Posterior vena cava (tissue), 2 donors: ENCODE measurements around the gene SYT8. TPM values are rescaled to one million over a fixed set of nuclear protein-coding genes. Genes with fewer than 3 reads are reported as not detected.

Experiments
- microRNA-seq, 2 donors: library from miRNA; unstranded; fragments of <30 nt; microRNA quantifications; one replicate each; pipeline ENCODE4 v1.2.0, GENCODE V29; 2020 to 2021; ENCODE audit warnings: borderline microRNAs expressed in 2 of 2
- total RNA-seq, 2 donors: library from RNA; stranded (reverse); fragmentation: NEBNext Ultra II Directional; extraction: Animal tissue kit (Norgen Biotek cat#: 25700); gene quantifications; one replicate each; pipeline ENCODE4 v1.2.1, GENCODE V29; 2021
- donor health status: DM: yes; HTN: yes; CAD: no.
- donor health status: DM: yes; HTN: yes; CAD: no.

SYT8 gene
- total RNA-seq, 2 donors from 2014 or later, result not detected

Small RNA genes lying within 50 kb of the gene (microRNA-seq; reads per million reads assigned to microRNA genes)
- 0 reads per million in 2 donors for gene MIR4298
- gene MIR7847, result 0 reads per million in 2 donors

Other genes with a start within 250 kb of the SYT8 start
- not detected for gene KRTAP5-1, start 249.7 kb upstream of the SYT8 start, total RNA-seq
- not detected for gene KRTAP5-2, start 236.7 kb upstream of the SYT8 start, total RNA-seq
- not detected for gene KRTAP5-3, start 226.5 kb upstream of the SYT8 start, total RNA-seq
- gene KRTAP5-4, start 212.9 kb upstream of the SYT8 start, total RNA-seq, result not detected
- gene KRTAP5-5, start 205.2 kb upstream of the SYT8 start, total RNA-seq, result not detected
- gene KRTAP5-6, start 137.8 kb upstream of the SYT8 start, total RNA-seq, result not detected
- 1 to 10 TPM; 1.4 to 2.4 TPM for gene IFITM10, start 84.4 kb upstream of the SYT8 start, total RNA-seq
- gene CTSD, start 71.1 kb upstream of the SYT8 start, total RNA-seq, result 100 to 1,000 TPM; 351 to 519 TPM
- 1 to 10 TPM; 1.0 to 1.3 TPM for gene TNNI2, start 4.0 kb downstream of the SYT8 start, total RNA-seq
- 100 to 1,000 TPM in 1 of 2 donors, 10 to 100 TPM in 1; 39.1 to 122 TPM for gene LSP1, start 18.1 kb downstream of the SYT8 start, total RNA-seq
- under 1 TPM in 1 of 2 donors, not detected in 1; 0.14 TPM for gene PRR33, start 56.9 kb downstream of the SYT8 start, total RNA-seq
- gene TNNT3, start 84.7 kb downstream of the SYT8 start, total RNA-seq, result 10 to 100 TPM; 17.9 to 45.3 TPM
- 10 to 100 TPM; 22.7 to 23.8 TPM for gene MRPL23, start 112.3 kb downstream of the SYT8 start, total RNA-seq
- gene H19, start 162.9 kb downstream of the SYT8 start, total RNA-seq, result 1,000 to 10,000 TPM in 1 of 2 donors, 100 to 1,000 TPM in 1; 430 to 1,696 TPM